H1 (cell line): ENCODE data around the gene INPP5F. TPM values are rescaled to one million over a fixed set of nuclear protein-coding genes. Genes with fewer than 3 reads are reported as not detected.

Source experiments
- CTCF ChIA-PET: fragments of 300-600 bp; sonication (Branson Sonifier 250); formaldehyde crosslinking; loops from one replicate; lab custom pipeline; 2021; ENCODE audit not compliant: partially characterized antibody; lab: Charles Lee
- POLR2A ChIA-PET: fragments of 300-600 bp; sonication (Branson Sonifier 250); formaldehyde crosslinking; loops from one replicate; lab custom pipeline; 2021; ENCODE audit warnings: inconsistent platforms; ENCODE audit not compliant: partially characterized antibody; lab: Charles Lee
- DNase-seq, 2 experiments: peaks; one replicate each; pipeline versions ENCODE4 v3.0.0 to v3.0.0-alpha.2; 2010 to 2022; ENCODE audit warnings: low spot score in 2 of 2, low read depth in 1 of 2, mixed read lengths in 1 of 2
- FAIRE-seq: peaks from 2 replicates; lab custom pipeline; 2011; peaks lifted over from hg19 to GRCh38; lab: Jason Lieb, UNC
- H2AFZ ChIP-seq: 2 replicates; pipeline ENCODE4 v1.8.1; 2012; ENCODE audit warnings: low read length, inconsistent platforms
- H2AK5ac ChIP-seq: 2 replicates; pipeline ENCODE4 v1.6.1; 2013; ENCODE audit warnings: low read depth, low read length
- H2BK120ac ChIP-seq: replicated peaks from 2 replicates; pipeline ENCODE3; 2013; ENCODE audit warnings: low read depth, low read length, inconsistent platforms
- H2BK12ac ChIP-seq: 2 replicates; pipeline ENCODE4 v1.6.1; 2013; ENCODE audit warnings: low read depth, low read length
- H2BK15ac ChIP-seq: 2 replicates; pipeline ENCODE4 v1.6.1; 2013; ENCODE audit warnings: low read length
- H2BK20ac ChIP-seq: 2 replicates; pipeline ENCODE4 v1.6.1; 2013; ENCODE audit warnings: low read length
- H2BK5ac ChIP-seq: 2 replicates; pipeline ENCODE4 v1.6.1; 2013; ENCODE audit warnings: low read depth, low read length
- H3K14ac ChIP-seq: 2 replicates; pipeline ENCODE4 v1.6.1; 2013; ENCODE audit warnings: inconsistent platforms; ENCODE audit not compliant: insufficient read length
- H3K18ac ChIP-seq: 2 replicates; pipeline ENCODE4 v1.6.1; 2013; ENCODE audit warnings: low read length; ENCODE audit errors: extremely low read depth
- H3K23ac ChIP-seq: 2 replicates; pipeline ENCODE4 v1.6.1; 2013; ENCODE audit warnings: inconsistent platforms; ENCODE audit not compliant: insufficient read length
- H3K23me2 ChIP-seq: 2 replicates; pipeline ENCODE4 v1.6.1; 2013; ENCODE audit warnings: low read depth, low read length
- H3K27ac ChIP-seq: 2 replicates; pipeline ENCODE4 v1.6.1; 2011; ENCODE audit warnings: low read depth, low read length, inconsistent platforms
- H3K27me3 ChIP-seq, 4 experiments: replicated peaks in 1 of 4; 1 replicate in 1 of 4; 2 replicates in 3 of 4; pipeline versions ENCODE4 v1.6.1 to v1.8.1; 2011 to 2013; ENCODE audit warnings: low read length in 3 of 4, mild to moderate bottlenecking in 3 of 4, inconsistent platforms in 2 of 4, mixed read lengths in 2 of 4, moderate library complexity in 1 of 4; ENCODE audit not compliant: control insufficient read depth in 3 of 4, insufficient read depth in 3 of 4; ENCODE audit errors: extremely low read depth in 1 of 4
- H3K36me3 ChIP-seq, 4 experiments: 2 replicates each; pipeline versions ENCODE4 v1.6.1 to v1.8.1; 2011 to 2013; ENCODE audit warnings: mild to moderate bottlenecking in 4 of 4, low read length in 3 of 4, moderate library complexity in 2 of 4, control low read depth in 1 of 4, inconsistent platforms in 1 of 4; ENCODE audit not compliant: insufficient read depth in 4 of 4, control insufficient read depth in 2 of 4
- H3K4ac ChIP-seq: replicated peaks from 2 replicates; pipeline ENCODE3; 2013; ENCODE audit warnings: low read length, low read depth, mixed read lengths, inconsistent platforms; ENCODE audit not compliant: insufficient read length
- H3K4me1 ChIP-seq, 4 experiments: replicated peaks in 1 of 4; 1 replicate in 1 of 4; 2 replicates in 3 of 4; pipeline versions ENCODE4 v1.6.1 to v1.8.1; 2011 to 2013; ENCODE audit warnings: low read length in 3 of 4, inconsistent platforms in 2 of 4, mixed read lengths in 1 of 4; ENCODE audit not compliant: insufficient read depth in 4 of 4, control insufficient read depth in 3 of 4
- H3K4me2 ChIP-seq, 2 experiments: 2 replicates each; pipeline versions ENCODE4 v1.6.1 to v1.8.1; 2011 to 2013; ENCODE audit warnings: low read depth in 2 of 2, low read length in 2 of 2, control low read depth in 1 of 2, inconsistent platforms in 1 of 2, mild to moderate bottlenecking in 1 of 2; ENCODE audit not compliant: insufficient read depth in 1 of 2
- H3K4me3 ChIP-seq, 4 experiments: fragments of 200-600, 300-600 bp in 1 of 4; sonication (generic), shearing (Covaris generic), sonication (Bioruptor Twin) in 1 of 4; 2 replicates each; pipeline versions ENCODE4 v1.5.1 to v1.8.1; 2011 to 2016; ENCODE audit warnings: low read length in 4 of 4, low read depth in 3 of 4, control low read depth in 2 of 4, inconsistent platforms in 2 of 4, mild to moderate bottlenecking in 2 of 4, mixed read lengths in 1 of 4, moderate library complexity in 1 of 4; ENCODE audit not compliant: insufficient read depth in 2 of 4; ENCODE audit errors: extremely low read depth in 1 of 4
- H3K56ac ChIP-seq: replicated peaks from 2 replicates; pipeline ENCODE3; 2013; ENCODE audit warnings: low read depth, mild to moderate bottlenecking, mixed read lengths, low read length, inconsistent platforms; ENCODE audit not compliant: insufficient read length
- H3K79me1 ChIP-seq: 2 replicates; pipeline ENCODE4 v1.6.1; 2013; ENCODE audit warnings: low read depth, low read length, control low read depth
- H3K79me2 ChIP-seq, 2 experiments: 2 replicates each; pipeline versions ENCODE4 v1.6.1 to v1.8.1; 2012 to 2013; ENCODE audit warnings: low read length in 2 of 2, mild to moderate bottlenecking in 2 of 2, inconsistent platforms in 1 of 2; ENCODE audit not compliant: insufficient read depth in 2 of 2, control insufficient read depth in 1 of 2
- H3K9ac ChIP-seq, 4 experiments: replicated peaks in 1 of 4; 1 replicate in 1 of 4; 2 replicates in 3 of 4; pipeline versions ENCODE4 v1.6.1 to v1.8.1; 2011 to 2013; ENCODE audit warnings: low read depth in 3 of 4, low read length in 3 of 4, control low read depth in 2 of 4, mild to moderate bottlenecking in 2 of 4, moderate library complexity in 2 of 4, inconsistent platforms in 1 of 4; ENCODE audit errors: extremely low read depth in 1 of 4
- H3K9me3 ChIP-seq, 2 experiments: 2 replicates each; pipeline versions ENCODE4 v1.6.1 to v1.8.1; 2012 to 2013; ENCODE audit warnings: mild to moderate bottlenecking in 2 of 2, moderate library complexity in 2 of 2, control low read depth in 1 of 2, inconsistent platforms in 1 of 2, low read depth in 1 of 2, low read length in 1 of 2, mixed read lengths in 1 of 2; ENCODE audit not compliant: insufficient read depth in 2 of 2
- H4K20me1 ChIP-seq, 2 experiments: replicated peaks in 1 of 2; 2 replicates each; pipeline versions ENCODE3 to v1.8.1; 2011 to 2013; ENCODE audit warnings: inconsistent platforms in 2 of 2, low read length in 2 of 2, mild to moderate bottlenecking in 1 of 2; ENCODE audit not compliant: insufficient read depth in 2 of 2, control insufficient read depth in 1 of 2
- H4K5ac ChIP-seq: 2 replicates; pipeline ENCODE4 v1.6.1; 2013; ENCODE audit warnings: low read length, low read depth, mixed read lengths, inconsistent platforms; ENCODE audit not compliant: insufficient read length
- H4K8ac ChIP-seq: 2 replicates; pipeline ENCODE4 v1.8.0; 2013; ENCODE audit warnings: mild to moderate bottlenecking, moderate library complexity, low read length, inconsistent platforms; ENCODE audit not compliant: insufficient read depth; ENCODE audit errors: extremely low read depth
- H4K91ac ChIP-seq: replicated peaks from 2 replicates; pipeline ENCODE3; 2013; ENCODE audit warnings: low read length, mixed read lengths, inconsistent platforms; ENCODE audit not compliant: insufficient read length
- BACH1 ChIP-seq: IDR thresholded peaks from 2 replicates; pipeline ENCODE4 v1.6.1; 2012; ENCODE audit warnings: low read length, improper control_type of control experiment
- BCL11A ChIP-seq, 2 experiments: IDR thresholded peaks; one replicate each; pipeline ENCODE4 v1.6.1; 2011; ENCODE audit warnings: low read depth in 2 of 2, low read length in 2 of 2, mild to moderate bottlenecking in 2 of 2
- CBX8 ChIP-seq: fragments of 300-800, 300-1000 bp; sonication (generic); IDR thresholded peaks from 2 replicates; pipeline ENCODE4 v1.7.1; 2016; ENCODE audit warnings: low read depth, low read length, borderline replicate concordance
- CEBPB ChIP-seq: IDR thresholded peaks from 2 replicates; pipeline ENCODE4 v1.6.1; 2012; ENCODE audit warnings: low read depth, low read length
- CHD2 ChIP-seq: IDR thresholded peaks from 2 replicates; pipeline ENCODE4 v1.6.1; 2012; ENCODE audit warnings: low read length, improper control_type of control experiment
- JUN ChIP-seq: IDR thresholded peaks from 2 replicates; pipeline ENCODE4 v1.6.1; 2011; ENCODE audit warnings: low read depth, mild to moderate bottlenecking, improper control_type of control experiment, low read length
- NANOG ChIP-seq: IDR thresholded peaks from 2 replicates; pipeline ENCODE4 v1.6.1; 2011; ENCODE audit warnings: low read length, low read depth, mild to moderate bottlenecking, inconsistent platforms; ENCODE audit not compliant: insufficient read depth, poor library complexity, severe bottlenecking
- NRF1 ChIP-seq: IDR thresholded peaks from 2 replicates; pipeline ENCODE4 v1.6.1; 2011; ENCODE audit warnings: mild to moderate bottlenecking, low read depth, low read length, improper control_type of control experiment
- PHF8 ChIP-seq: fragments of 200-600 bp; sonication (generic); conservative IDR thresholded peaks from 2 replicates; pipeline ENCODE4 v1.7.1; 2012; ENCODE audit warnings: low read depth, mild to moderate bottlenecking, inconsistent platforms, low read length, moderate library complexity
- SP4 ChIP-seq: IDR thresholded peaks from 2 replicates; pipeline ENCODE4 v1.6.1; 2012; ENCODE audit warnings: low read length, inconsistent platforms
- SRF ChIP-seq: IDR thresholded peaks from 2 replicates; pipeline ENCODE4 v1.6.1; 2011; ENCODE audit warnings: mild to moderate bottlenecking, low read depth, low read length, moderate library complexity
- TAF7 ChIP-seq: optimal IDR thresholded peaks from 2 replicates; pipeline ENCODE3; 2011; ENCODE audit warnings: low read depth, mild to moderate bottlenecking, inconsistent platforms, low read length, moderate library complexity, borderline replicate concordance
- TBP ChIP-seq: IDR thresholded peaks from 2 replicates; pipeline ENCODE4 v1.6.1; 2011; ENCODE audit warnings: low read depth, low read length, improper control_type of control experiment
- TCF12 ChIP-seq: IDR thresholded peaks from 2 replicates; pipeline ENCODE4 v1.6.1; 2011; ENCODE audit warnings: low read depth, mild to moderate bottlenecking, low read length
- WGBS, 2 experiments: shearing (Covaris generic) in 1 of 2; methylation state at CpG; one replicate each; pipeline versions ENCODE4 v1.1.6 to v1.1.7; 2013 to 2015; ENCODE audit warnings: low lambda C conversion rate in 2 of 2, mixed read lengths in 2 of 2, inconsistent platforms in 1 of 2, low coverage in 1 of 2, missing lambda C conversion rate in 1 of 2; ENCODE audit not compliant: insufficient replicate concordance in 2 of 2, insufficient coverage in 1 of 2, insufficient read length in 1 of 2; ENCODE audit errors: extremely low coverage in 1 of 2, missing lambda C conversion rate in 1 of 2; 5-methylcytosine and 5-hydroxymethylcytosine counted together
- polyA plus RNA-seq, 7 experiments: library from polyadenylated mRNA; depleted of rRNA in 3 of 7; stranded (reverse) in 5 of 7; unstranded in 2 of 7; fragments of >200 nt in 5 of 7; fragments of 200-250 nt in 2 of 7; gene quantifications; 1 replicate in 5 of 7; 2 replicates in 1 of 7; 4 replicates in 1 of 7; pipeline versions ENCODE4 v1.2.1 to v1.2.3, GENCODE V29; 2011 to 2013; ENCODE audit warnings: missing spikeins in 2 of 7, mixed read lengths in 2 of 7
- total RNA-seq: library from RNA; stranded (reverse); fragmentation: NEBNext Ultra II Directional; extraction: Animal tissue kit (Norgen Biotek cat#: 25700); gene quantifications from 2 replicates; pipeline ENCODE4 v1.2.1, GENCODE V29; 2021

INPP5F gene
- total and polyA plus RNA-seq, 2 of the 8 experiments (the other 6 are each of a cell fraction or from before 2014, with no cell fraction given): 50.1 to 101 TPM

DNA sequence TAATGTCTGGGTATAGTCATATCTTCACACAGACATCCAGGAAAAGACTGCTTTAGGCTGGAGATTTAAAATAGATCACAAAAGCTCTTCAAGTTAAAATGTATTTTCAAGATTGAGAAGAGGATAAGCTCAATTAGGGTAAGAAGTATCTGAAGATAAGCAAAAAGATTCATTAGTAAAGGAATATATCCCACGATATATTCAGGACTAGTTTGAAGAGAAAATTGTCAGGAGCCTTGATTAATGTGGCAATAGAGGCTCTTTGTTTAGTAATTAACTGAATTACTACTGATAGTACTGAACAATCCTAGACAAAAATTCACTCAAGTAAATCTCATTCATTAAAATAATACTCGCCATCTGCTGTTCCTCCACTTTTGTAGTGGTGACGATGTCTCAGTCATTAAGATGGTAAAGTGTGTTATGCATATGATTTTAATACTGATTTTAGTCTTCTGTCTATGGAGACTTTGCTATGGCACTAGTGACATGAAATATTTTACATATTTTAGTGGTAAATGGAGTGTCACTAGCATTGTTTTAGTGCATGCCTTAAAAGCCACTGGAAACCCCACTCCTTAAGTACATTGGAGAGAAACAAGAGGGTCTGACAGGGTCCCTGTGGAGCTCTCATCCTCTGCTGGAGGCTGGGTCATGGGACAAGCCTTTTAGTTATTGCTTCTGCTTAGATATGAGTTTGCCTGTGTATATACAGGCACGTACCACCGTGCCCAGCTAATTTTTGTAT, 32.8 kb downstream of the INPP5F start:
- H3K4me3 ChIP-seq: no peak overlapping the region
- no peaks in the 10 kb centered on the region; the same call in 1 of the 2 replicates for H3K79me1 ChIP-seq
- no peak overlapping the region for H4K5ac ChIP-seq
- peaks cover 0 to 4% (median 1%) of the 10 kb centered on the region in 4 experiments; a peak in 1 of 7 replicates for H3K4me1 ChIP-seq
- H3K23me2 ChIP-seq: no peaks in the 10 kb centered on the region
- H3K23ac ChIP-seq: no peak overlapping the region
- H4K8ac ChIP-seq: no peak overlapping the region
- no peaks in the 10 kb centered on the region for H3K79me2 ChIP-seq
- H3K27ac ChIP-seq: no peak overlapping the region
- H2BK12ac ChIP-seq: no peak overlapping the region
- 94% methylated on average over 5 of the region's 5 CpGs; no CpG with 5 or more reads in 1 of the 2 experiments for WGBS, 2 experiments
- H4K20me1 ChIP-seq: no peaks in the 10 kb centered on the region
- CTCF ChIA-PET: interaction anchor here (0.6 to 2.5 kb wide), 4 partner anchors 72 to 146 kb away, joined by 3 to 10 read pairs (median 3); no protein-coding TSS in a partner anchor
- H3K4ac ChIP-seq: no peak overlapping the region
- no peak overlapping the region for H3K56ac ChIP-seq
- no peak overlapping the region for H4K91ac ChIP-seq
- DNase-seq (no peak), FAIRE-seq (no peak)
- POLR2A ChIA-PET: interaction anchor here (1.5 kb wide), 1 partner anchor 59 kb away, joined by 5 read pairs; no protein-coding TSS in a partner anchor
- no peak overlapping the region for H2AK5ac ChIP-seq
- H2BK20ac ChIP-seq: no peak overlapping the region
- no peak overlapping the region for H2BK5ac ChIP-seq
- H2BK120ac ChIP-seq: no peak overlapping the region
- H3K9ac ChIP-seq: no peak overlapping the region
- no peaks in the 10 kb centered on the region for H3K9me3 ChIP-seq
- H2AFZ ChIP-seq: no peak overlapping the region
- no peaks in the 10 kb centered on the region for H3K36me3 ChIP-seq
- H3K14ac ChIP-seq: no peak overlapping the region
- H2BK15ac ChIP-seq: no peak overlapping the region
- H3K18ac ChIP-seq: no peak overlapping the region
- no peaks in the 10 kb centered on the region; a peak in 1 of 7 replicates for H3K27me3 ChIP-seq
- no peak overlapping the region for H3K4me2 ChIP-seq
- TF ChIP-seq CHD2 (no peak), TAF7 (no peak), TBP (no peak), BCL11A (IDR thresholded peaks at IDR 0.05; ENCODE audit: low read depth in 2 of 2, low read length in 2 of 2) (no peak), BACH1 (no peak), SRF (no peak), CEBPB (no peak), NANOG (no peak), NRF1 (no peak), JUN (no peak), PHF8 (no peak), SP4 (no peak), TCF12 (no peak), CBX8 (no peak)
